ENCODE results near the gene PTGS1.

The PTGS1 gene

GRCh38 chr9:122336866-122337555 is 33.8 kb upstream of the PTGS1 start:
- no peak for TF ChIP-seq JUND (IDR thresholded peaks at IDR 0.05; ENCODE audit: low read depth)
- no peak for DNase-seq (ENCODE audit: low read depth in 1 of 2, low spot score in 1 of 2)
- in situ Hi-C loops (cut with HindIII; ENCODE audit: low pct_unique_long_range_greater_than_20kb, low sequenced_read_pairs) = no loop called here

- no peak for TF ChIP-seq JUND (IDR thresholded peaks at IDR 0.05; ENCODE audit: low read depth)
- in situ Hi-C loops (cut with HindIII; ENCODE audit: low pct_unique_long_range_greater_than_20kb, low sequenced_read_pairs) = no loop called here
- DNase-seq (ENCODE audit: low read depth in 1 of 2, low spot score in 1 of 2) = no peak
Measured at GRCh38 chr9:122337556-122337929, 33.3 kb upstream of the PTGS1 start.

GRCh38 chr9:122338536-122338935 is 32.3 kb upstream of the PTGS1 start:
- no peak for DNase-seq (ENCODE audit: low read depth in 1 of 2, low spot score in 1 of 2)
- no peak for TF ChIP-seq JUND (IDR thresholded peaks at IDR 0.05; ENCODE audit: low read depth)
- in situ Hi-C loops (cut with HindIII; ENCODE audit: low pct_unique_long_range_greater_than_20kb, low sequenced_read_pairs) = no loop called here

- no peak for DNase-seq (ENCODE audit: low read depth in 1 of 2, low spot score in 1 of 2)
- in situ Hi-C loops (cut with HindIII; ENCODE audit: low pct_unique_long_range_greater_than_20kb, low sequenced_read_pairs) = no loop called here
Measured at GRCh38 chr9:122338994-122339393, 31.8 kb upstream of the PTGS1 start.

GRCh38 chr9:122339579-122339978 is 31.2 kb upstream of the PTGS1 start:
- in situ Hi-C loops (cut with HindIII; ENCODE audit: low pct_unique_long_range_greater_than_20kb, low sequenced_read_pairs) = no loop called here
- no peak for TF ChIP-seq JUND (IDR thresholded peaks at IDR 0.05; ENCODE audit: low read depth)
- no peak for DNase-seq (ENCODE audit: low read depth in 1 of 2, low spot score in 1 of 2)

More at GRCh38 chr9:122338994-122339393, 31.8 kb upstream of the PTGS1 start:
- no peak for TF ChIP-seq JUND (IDR thresholded peaks at IDR 0.05; ENCODE audit: low read depth)

GRCh38 chr9:122340161-122340560 is 30.7 kb upstream of the PTGS1 start:
- no peak for TF ChIP-seq JUND (IDR thresholded peaks at IDR 0.05; ENCODE audit: low read depth)
- in situ Hi-C loops (cut with HindIII; ENCODE audit: low pct_unique_long_range_greater_than_20kb, low sequenced_read_pairs) = no loop called here
- DNase-seq (ENCODE audit: low read depth in 1 of 2, low spot score in 1 of 2) = no peak

GRCh38 chr9:122342323-122343050 is 28.3 kb upstream of the PTGS1 start:
- in situ Hi-C loops (cut with HindIII; ENCODE audit: low pct_unique_long_range_greater_than_20kb, low sequenced_read_pairs) = no loop called here
- no peak for TF ChIP-seq JUND (IDR thresholded peaks at IDR 0.05; ENCODE audit: low read depth)
- no peak for DNase-seq (ENCODE audit: low read depth in 1 of 2, low spot score in 1 of 2)

GRCh38 chr9:122346478-122347347 is 24.1 kb upstream of the PTGS1 start:
- in situ Hi-C loops (cut with HindIII; ENCODE audit: low pct_unique_long_range_greater_than_20kb, low sequenced_read_pairs) = no loop called here
- TF ChIP-seq JUND (IDR thresholded peaks at IDR 0.05; ENCODE audit: low read depth) = no peak
- peak; percentile 36 to 51 for DNase-seq (ENCODE audit: low read depth in 1 of 2, low spot score in 1 of 2)

GRCh38 chr9:122347348-122348287 is 23.2 kb upstream of the PTGS1 start:
- DNase-seq (ENCODE audit: low read depth in 1 of 2, low spot score in 1 of 2) = peak; percentile 60 to 65
- in situ Hi-C loops (cut with HindIII; ENCODE audit: low pct_unique_long_range_greater_than_20kb, low sequenced_read_pairs) = no loop called here
- no peak for TF ChIP-seq JUND (IDR thresholded peaks at IDR 0.05; ENCODE audit: low read depth)

GRCh38 chr9:122348288-122348777 is 22.5 kb upstream of the PTGS1 start:
- no peak for TF ChIP-seq JUND (IDR thresholded peaks at IDR 0.05; ENCODE audit: low read depth)
- in situ Hi-C loops (cut with HindIII; ENCODE audit: low pct_unique_long_range_greater_than_20kb, low sequenced_read_pairs) = no loop called here
- no peak for DNase-seq (ENCODE audit: low read depth in 1 of 2, low spot score in 1 of 2)

- DNase-seq (ENCODE audit: low read depth in 1 of 2, low spot score in 1 of 2) = no peak
- in situ Hi-C loops (cut with HindIII; ENCODE audit: low pct_unique_long_range_greater_than_20kb, low sequenced_read_pairs) = no loop called here
- no peak for TF ChIP-seq JUND (IDR thresholded peaks at IDR 0.05; ENCODE audit: low read depth)
Measured at GRCh38 chr9:122348791-122349190, 22.0 kb upstream of the PTGS1 start.

GRCh38 chr9:122349201-122349600 is 21.6 kb upstream of the PTGS1 start:
- in situ Hi-C loops (cut with HindIII; ENCODE audit: low pct_unique_long_range_greater_than_20kb, low sequenced_read_pairs) = no loop called here

More at GRCh38 chr9:122349201-122349600, 21.6 kb upstream of the PTGS1 start:
- no peak for DNase-seq (ENCODE audit: low read depth in 1 of 2, low spot score in 1 of 2)
- TF ChIP-seq JUND (IDR thresholded peaks at IDR 0.05; ENCODE audit: low read depth) = no peak
